Measurements from ENCODE around the gene AVPR2.

GRCh38 chrX:153861151-153861550 lies 43.3 kb upstream of the AVPR2 start:
- TF ChIP-seq EZH2 (IDR thresholded peaks at IDR 0.05) (no peak), CTCF (IDR thresholded peaks at IDR 0.05) (no peak), EZH2phosphoT487 (IDR thresholded peaks at IDR 0.05) (no peak)

Data from neural progenitor cell (in vitro differentiated cells).